ENCODE data around the gene PANX1.
"Not testable (repeated sequence)": the region's sequence is repeated elsewhere in the genome, so short reads cannot be mapped to it uniquely, and the experiment has no call there.

The PANX1 gene

GRCh38 chr11:94150056-94150455, 21.4 kb downstream of the PANX1 start:
- no peak for DNase-seq (ENCODE audit: low spot score)

GRCh38 chr11:94150704-94151685, 22.4 kb downstream of the PANX1 start:
- no peak for DNase-seq (ENCODE audit: low spot score)

- no peak for DNase-seq (ENCODE audit: low spot score)
Observed at GRCh38 chr11:94151903-94152677, 23.4 kb downstream of the PANX1 start.

GRCh38 chr11:94152678-94153065, 24.0 kb downstream of the PANX1 start:
- DNase-seq (ENCODE audit: low spot score): no peak

- no peak for DNase-seq (ENCODE audit: low spot score)
Observed at GRCh38 chr11:94153320-94153719, 24.7 kb downstream of the PANX1 start.

GRCh38 chr11:94154095-94154856, 25.6 kb downstream of the PANX1 start:
- DNase-seq (ENCODE audit: low spot score): no peak

GRCh38 chr11:94157339-94157738, 28.7 kb downstream of the PANX1 start:
- not testable (repeated sequence) for DNase-seq (ENCODE audit: low spot score)

- no peak for DNase-seq (ENCODE audit: low spot score)
Observed at GRCh38 chr11:94168882-94169281, 40.2 kb downstream of the PANX1 start.

- DNase-seq (ENCODE audit: low spot score): no peak
Observed at GRCh38 chr11:94169516-94169915, 40.9 kb downstream of the PANX1 start.

- DNase-seq (ENCODE audit: low spot score): no peak
Observed at GRCh38 chr11:94169930-94170545, 41.4 kb downstream of the PANX1 start.

- DNase-seq (ENCODE audit: low spot score): no peak
Observed at GRCh38 chr11:94170953-94171352, 42.3 kb downstream of the PANX1 start.

GRCh38 chr11:94171693-94172440, 43.2 kb downstream of the PANX1 start:
- DNase-seq (ENCODE audit: low spot score): no peak

- no peak for DNase-seq (ENCODE audit: low spot score)
Observed at GRCh38 chr11:94175535-94175934, 46.9 kb downstream of the PANX1 start.

GRCh38 chr11:94178331-94178730, 49.7 kb downstream of the PANX1 start:
- DNase-seq (ENCODE audit: low spot score): no peak

- no peak for DNase-seq (ENCODE audit: low spot score)
Observed at GRCh38 chr11:94179696-94180095, 51.1 kb downstream of the PANX1 start.

GRCh38 chr11:94181526-94181925, 52.9 kb downstream of the PANX1 start:
- DNase-seq (ENCODE audit: low spot score): no peak

- DNase-seq (ENCODE audit: low spot score): no peak
Observed at GRCh38 chr11:94181943-94182342, 53.3 kb downstream of the PANX1 start.

GRCh38 chr11:94183251-94183885, 54.7 kb downstream of the PANX1 start:
- no peak for DNase-seq (ENCODE audit: low spot score)

- no peak for DNase-seq (ENCODE audit: low spot score)
Observed at GRCh38 chr11:94183886-94184264, 55.2 kb downstream of the PANX1 start.

- DNase-seq (ENCODE audit: low spot score): no peak
Observed at GRCh38 chr11:94184362-94184761, 55.7 kb downstream of the PANX1 start.

- no peak for DNase-seq (ENCODE audit: low spot score)
Observed at GRCh38 chr11:94184846-94185245, 56.2 kb downstream of the PANX1 start.

All from CD4-positive, alpha-beta T cell treated with Interleukin-6 at 100 ng/mL for 8 hours (primary cell).